H1 (cell line): Measurements from ENCODE around the gene PSMC3IP. TPM values are rescaled to one million over a fixed set of nuclear protein-coding genes. Genes with fewer than 3 reads are reported as not detected.

ENCODE experiments used
- CTCF ChIA-PET: fragments of 300-600 bp; sonication (Branson Sonifier 250); formaldehyde crosslinking; loops from one replicate; lab custom pipeline; 2021; ENCODE audit not compliant: partially characterized antibody; lab: Charles Lee
- POLR2A ChIA-PET: fragments of 300-600 bp; sonication (Branson Sonifier 250); formaldehyde crosslinking; loops from one replicate; lab custom pipeline; 2021; ENCODE audit warnings: inconsistent platforms; ENCODE audit not compliant: partially characterized antibody; lab: Charles Lee
- DNase-seq, 2 experiments: peaks; one replicate each; pipeline versions ENCODE4 v3.0.0 to v3.0.0-alpha.2; 2010 to 2022; ENCODE audit warnings: low spot score in 2 of 2, low read depth in 1 of 2, mixed read lengths in 1 of 2
- FAIRE-seq: peaks from 2 replicates; lab custom pipeline; 2011; peaks lifted over from hg19 to GRCh38; lab: Jason Lieb, UNC
- H2AFZ ChIP-seq: 2 replicates; pipeline ENCODE4 v1.8.1; 2012; ENCODE audit warnings: low read length, inconsistent platforms
- H2AK5ac ChIP-seq: 2 replicates; pipeline ENCODE4 v1.6.1; 2013; ENCODE audit warnings: low read depth, low read length
- H2BK120ac ChIP-seq: replicated peaks from 2 replicates; pipeline ENCODE3; 2013; ENCODE audit warnings: low read depth, low read length, inconsistent platforms
- H2BK12ac ChIP-seq: 2 replicates; pipeline ENCODE4 v1.6.1; 2013; ENCODE audit warnings: low read depth, low read length
- H2BK15ac ChIP-seq: 2 replicates; pipeline ENCODE4 v1.6.1; 2013; ENCODE audit warnings: low read length
- H2BK20ac ChIP-seq: 2 replicates; pipeline ENCODE4 v1.6.1; 2013; ENCODE audit warnings: low read length
- H2BK5ac ChIP-seq: 2 replicates; pipeline ENCODE4 v1.6.1; 2013; ENCODE audit warnings: low read depth, low read length
- H3K14ac ChIP-seq: 2 replicates; pipeline ENCODE4 v1.6.1; 2013; ENCODE audit warnings: inconsistent platforms; ENCODE audit not compliant: insufficient read length
- H3K18ac ChIP-seq: 2 replicates; pipeline ENCODE4 v1.6.1; 2013; ENCODE audit warnings: low read length; ENCODE audit errors: extremely low read depth
- H3K23ac ChIP-seq: 2 replicates; pipeline ENCODE4 v1.6.1; 2013; ENCODE audit warnings: inconsistent platforms; ENCODE audit not compliant: insufficient read length
- H3K23me2 ChIP-seq: 2 replicates; pipeline ENCODE4 v1.6.1; 2013; ENCODE audit warnings: low read depth, low read length
- H3K27ac ChIP-seq: 2 replicates; pipeline ENCODE4 v1.6.1; 2011; ENCODE audit warnings: low read depth, low read length, inconsistent platforms
- H3K27me3 ChIP-seq, 4 experiments: replicated peaks in 1 of 4; 1 replicate in 1 of 4; 2 replicates in 3 of 4; pipeline versions ENCODE4 v1.6.1 to v1.8.1; 2011 to 2013; ENCODE audit warnings: low read length in 3 of 4, mild to moderate bottlenecking in 3 of 4, inconsistent platforms in 2 of 4, mixed read lengths in 2 of 4, moderate library complexity in 1 of 4; ENCODE audit not compliant: control insufficient read depth in 3 of 4, insufficient read depth in 3 of 4; ENCODE audit errors: extremely low read depth in 1 of 4
- H3K36me3 ChIP-seq, 4 experiments: 2 replicates each; pipeline versions ENCODE4 v1.6.1 to v1.8.1; 2011 to 2013; ENCODE audit warnings: mild to moderate bottlenecking in 4 of 4, low read length in 3 of 4, moderate library complexity in 2 of 4, control low read depth in 1 of 4, inconsistent platforms in 1 of 4; ENCODE audit not compliant: insufficient read depth in 4 of 4, control insufficient read depth in 2 of 4
- H3K4ac ChIP-seq: replicated peaks from 2 replicates; pipeline ENCODE3; 2013; ENCODE audit warnings: low read length, low read depth, mixed read lengths, inconsistent platforms; ENCODE audit not compliant: insufficient read length
- H3K4me1 ChIP-seq, 4 experiments: replicated peaks in 1 of 4; 1 replicate in 1 of 4; 2 replicates in 3 of 4; pipeline versions ENCODE4 v1.6.1 to v1.8.1; 2011 to 2013; ENCODE audit warnings: low read length in 3 of 4, inconsistent platforms in 2 of 4, mixed read lengths in 1 of 4; ENCODE audit not compliant: insufficient read depth in 4 of 4, control insufficient read depth in 3 of 4
- H3K4me2 ChIP-seq, 2 experiments: 2 replicates each; pipeline versions ENCODE4 v1.6.1 to v1.8.1; 2011 to 2013; ENCODE audit warnings: low read depth in 2 of 2, low read length in 2 of 2, control low read depth in 1 of 2, inconsistent platforms in 1 of 2, mild to moderate bottlenecking in 1 of 2; ENCODE audit not compliant: insufficient read depth in 1 of 2
- H3K4me3 ChIP-seq, 4 experiments: fragments of 200-600, 300-600 bp in 1 of 4; sonication (generic), shearing (Covaris generic), sonication (Bioruptor Twin) in 1 of 4; 2 replicates each; pipeline versions ENCODE4 v1.5.1 to v1.8.1; 2011 to 2016; ENCODE audit warnings: low read length in 4 of 4, low read depth in 3 of 4, control low read depth in 2 of 4, inconsistent platforms in 2 of 4, mild to moderate bottlenecking in 2 of 4, mixed read lengths in 1 of 4, moderate library complexity in 1 of 4; ENCODE audit not compliant: insufficient read depth in 2 of 4; ENCODE audit errors: extremely low read depth in 1 of 4
- H3K56ac ChIP-seq: replicated peaks from 2 replicates; pipeline ENCODE3; 2013; ENCODE audit warnings: low read depth, mild to moderate bottlenecking, mixed read lengths, low read length, inconsistent platforms; ENCODE audit not compliant: insufficient read length
- H3K79me1 ChIP-seq: 2 replicates; pipeline ENCODE4 v1.6.1; 2013; ENCODE audit warnings: low read depth, low read length, control low read depth
- H3K79me2 ChIP-seq, 2 experiments: 2 replicates each; pipeline versions ENCODE4 v1.6.1 to v1.8.1; 2012 to 2013; ENCODE audit warnings: low read length in 2 of 2, mild to moderate bottlenecking in 2 of 2, inconsistent platforms in 1 of 2; ENCODE audit not compliant: insufficient read depth in 2 of 2, control insufficient read depth in 1 of 2
- H3K9ac ChIP-seq, 4 experiments: replicated peaks in 1 of 4; 1 replicate in 1 of 4; 2 replicates in 3 of 4; pipeline versions ENCODE4 v1.6.1 to v1.8.1; 2011 to 2013; ENCODE audit warnings: low read depth in 3 of 4, low read length in 3 of 4, control low read depth in 2 of 4, mild to moderate bottlenecking in 2 of 4, moderate library complexity in 2 of 4, inconsistent platforms in 1 of 4; ENCODE audit errors: extremely low read depth in 1 of 4
- H3K9me3 ChIP-seq, 2 experiments: 2 replicates each; pipeline versions ENCODE4 v1.6.1 to v1.8.1; 2012 to 2013; ENCODE audit warnings: mild to moderate bottlenecking in 2 of 2, moderate library complexity in 2 of 2, control low read depth in 1 of 2, inconsistent platforms in 1 of 2, low read depth in 1 of 2, low read length in 1 of 2, mixed read lengths in 1 of 2; ENCODE audit not compliant: insufficient read depth in 2 of 2
- H4K20me1 ChIP-seq, 2 experiments: replicated peaks in 1 of 2; 2 replicates each; pipeline versions ENCODE3 to v1.8.1; 2011 to 2013; ENCODE audit warnings: inconsistent platforms in 2 of 2, low read length in 2 of 2, mild to moderate bottlenecking in 1 of 2; ENCODE audit not compliant: insufficient read depth in 2 of 2, control insufficient read depth in 1 of 2
- H4K5ac ChIP-seq: 2 replicates; pipeline ENCODE4 v1.6.1; 2013; ENCODE audit warnings: low read length, low read depth, mixed read lengths, inconsistent platforms; ENCODE audit not compliant: insufficient read length
- H4K8ac ChIP-seq: 2 replicates; pipeline ENCODE4 v1.8.0; 2013; ENCODE audit warnings: mild to moderate bottlenecking, moderate library complexity, low read length, inconsistent platforms; ENCODE audit not compliant: insufficient read depth; ENCODE audit errors: extremely low read depth
- H4K91ac ChIP-seq: replicated peaks from 2 replicates; pipeline ENCODE3; 2013; ENCODE audit warnings: low read length, mixed read lengths, inconsistent platforms; ENCODE audit not compliant: insufficient read length
- ATF2 ChIP-seq: IDR thresholded peaks from 2 replicates; pipeline ENCODE4 v1.6.1; 2012; ENCODE audit warnings: low read length, inconsistent platforms
- BCL11A ChIP-seq, 2 experiments: IDR thresholded peaks; one replicate each; pipeline ENCODE4 v1.6.1; 2011; ENCODE audit warnings: low read depth in 2 of 2, low read length in 2 of 2, mild to moderate bottlenecking in 2 of 2
- MAFK ChIP-seq: IDR thresholded peaks from 2 replicates; pipeline ENCODE4 v1.6.1; 2012; ENCODE audit warnings: low read depth, mild to moderate bottlenecking, improper control_type of control experiment, low read length
- MAX ChIP-seq: IDR thresholded peaks from 2 replicates; pipeline ENCODE4 v1.6.1; 2012; ENCODE audit warnings: inconsistent platforms
- PHF8 ChIP-seq: fragments of 200-600 bp; sonication (generic); conservative IDR thresholded peaks from 2 replicates; pipeline ENCODE4 v1.7.1; 2012; ENCODE audit warnings: low read depth, mild to moderate bottlenecking, inconsistent platforms, low read length, moderate library complexity
- POLR2A ChIP-seq, 2 experiments: IDR thresholded peaks; 1 replicate in 1 of 2; 2 replicates in 1 of 2; pipeline ENCODE4 v1.6.1; 2011; ENCODE audit warnings: low read depth in 2 of 2, low read length in 2 of 2, mild to moderate bottlenecking in 2 of 2; ENCODE audit errors: control extremely low read depth in 1 of 2
- POLR2AphosphoS5 ChIP-seq: IDR thresholded peaks from 2 replicates; pipeline ENCODE4 v1.6.1; 2011; ENCODE audit warnings: low read depth, low read length
- SIRT6 ChIP-seq: IDR thresholded peaks from one replicate; pipeline ENCODE4 v1.7.1; 2012; ENCODE audit warnings: low read length, inconsistent platforms
- WGBS, 2 experiments: shearing (Covaris generic) in 1 of 2; methylation state at CpG; one replicate each; pipeline versions ENCODE4 v1.1.6 to v1.1.7; 2013 to 2015; ENCODE audit warnings: low lambda C conversion rate in 2 of 2, mixed read lengths in 2 of 2, inconsistent platforms in 1 of 2, low coverage in 1 of 2, missing lambda C conversion rate in 1 of 2; ENCODE audit not compliant: insufficient replicate concordance in 2 of 2, insufficient coverage in 1 of 2, insufficient read length in 1 of 2; ENCODE audit errors: extremely low coverage in 1 of 2, missing lambda C conversion rate in 1 of 2; 5-methylcytosine and 5-hydroxymethylcytosine counted together
- polyA plus RNA-seq, 7 experiments: library from polyadenylated mRNA; depleted of rRNA in 3 of 7; stranded (reverse) in 5 of 7; unstranded in 2 of 7; fragments of >200 nt in 5 of 7; fragments of 200-250 nt in 2 of 7; gene quantifications; 1 replicate in 5 of 7; 2 replicates in 1 of 7; 4 replicates in 1 of 7; pipeline versions ENCODE4 v1.2.1 to v1.2.3, GENCODE V29; 2011 to 2013; ENCODE audit warnings: missing spikeins in 2 of 7, mixed read lengths in 2 of 7
- total RNA-seq: library from RNA; stranded (reverse); fragmentation: NEBNext Ultra II Directional; extraction: Animal tissue kit (Norgen Biotek cat#: 25700); gene quantifications from 2 replicates; pipeline ENCODE4 v1.2.1, GENCODE V29; 2021

The PSMC3IP gene
- total and polyA plus RNA-seq, 2 of the 8 experiments (the other 6 are each of a cell fraction or from before 2014, with no cell fraction given): 11.5 to 21.9 TPM

- H4K5ac ChIP-seq: no peak overlapping the region
- TF ChIP-seq POLR2A (IDR thresholded peaks at IDR 0.05; ENCODE audit: control extremely low read depth in 1 of 2, low read depth in 2 of 2, low read length in 2 of 2): no peak
- TF ChIP-seq MAFK: no peak
- TF ChIP-seq BCL11A (IDR thresholded peaks at IDR 0.05; ENCODE audit: low read depth in 2 of 2, low read length in 2 of 2): no peak
- no peak for TF ChIP-seq PHF8
- TF ChIP-seq MAX: no peak
- peak; percentile 50; the same call in 1 of the 2 replicates for TF ChIP-seq POLR2AphosphoS5
- no peak for TF ChIP-seq ATF2
- TF ChIP-seq SIRT6: no peak
- H3K14ac ChIP-seq: no peak overlapping the region
- H3K36me3 ChIP-seq: peaks cover 44 to 59% (median 55%) of the 10 kb centered on the region in 4 experiments
- no peak overlapping the region for H3K4ac ChIP-seq
- DNase-seq: no peak
- H2BK120ac ChIP-seq: no peak overlapping the region
- no peak overlapping the region for H3K18ac ChIP-seq
- H2AFZ ChIP-seq: no peak overlapping the region
- FAIRE-seq: no peak
- H4K8ac ChIP-seq: no peak overlapping the region; the same call in 1 of the 2 replicates
- H3K4me1 ChIP-seq: peaks cover 0 to 7% (median 1%) of the 10 kb centered on the region in 4 experiments; a peak in 3 of 7 replicates
- whole genome bisulfite sequencing, 2 experiments: 92% methylated on average over 12 of the region's 12 CpGs; no CpG with 5 or more reads in 1 of the 2 experiments
- H2BK20ac ChIP-seq: no peak overlapping the region
- H3K79me1 ChIP-seq: 0 out of 2 replicates have a peak, but pooled peaks cover 3% of the 10 kb centered on the region
- no peak overlapping the region for H4K91ac ChIP-seq
- no peak overlapping the region; a peak in 2 of 7 replicates for H3K9ac ChIP-seq
- no peak overlapping the region for H2BK5ac ChIP-seq
- peaks cover 0 to 17% of the 10 kb centered on the region in 2 experiments; a peak in 3 of 4 replicates for H3K79me2 ChIP-seq
- H3K9me3 ChIP-seq: no peaks in the 10 kb centered on the region
- CTCF ChIA-PET: interaction anchor here (0.9 to 1.1 kb wide), 3 partner anchors 15 to 246 kb away, joined by 3 to 4 read pairs (median 3); no protein-coding TSS in a partner anchor
- H2BK15ac ChIP-seq: no peak overlapping the region
- H2AK5ac ChIP-seq: no peak overlapping the region
- H3K4me3 ChIP-seq: no peak overlapping the region
- no peak overlapping the region for H3K56ac ChIP-seq
- no peak overlapping the region for H3K27ac ChIP-seq
- H3K23ac ChIP-seq: no peak overlapping the region
- no peaks in the 10 kb centered on the region for H3K27me3 ChIP-seq
- H4K20me1 ChIP-seq: peaks cover 0 to 1% of the 10 kb centered on the region in 2 experiments
- POLR2A ChIA-PET: interaction anchor here (0.6 to 1.3 kb wide), 5 partner anchors 9 to 353 kb away, joined by 3 read pairs; no protein-coding TSS in a partner anchor
- H2BK12ac ChIP-seq: no peak overlapping the region
- H3K4me2 ChIP-seq: no peak overlapping the region
- peaks cover 8% of the 10 kb centered on the region for H3K23me2 ChIP-seq
Measured at GRCh38 chr17:42571435-42572225, 5.9 kb downstream of the PSMC3IP start.
